GM12878 (cell line): Measurements from ENCODE around the gene CTRB1. TPM values are rescaled to one million over a fixed set of nuclear protein-coding genes. Genes with fewer than 3 reads are reported as not detected.

Experiments
- ATAC-seq: fragments of 200-7000 bp; cut with Tn5 transposase; 3 replicates; pipeline ENCODE4 v1.9.1; 2020; ENCODE audit warnings: mild to moderate bottlenecking, moderate library complexity
- BruUV-seq: library from RNA; stranded (reverse); fragments of 400-500 nt; replicated peaks from 2 replicates; lab custom pipeline; 2021; lab: Mats Ljungman, UMichigan
- CTCF ChIA-PET: fragments of 300-600 bp; sonication (Branson Sonifier 250); formaldehyde crosslinking; extraction: SDS; loops from one replicate; lab custom pipeline; 2021; ENCODE audit warnings: inconsistent platforms; lab: Yijun Ruan, JAX
- POLR2A ChIA-PET: fragments of 350-600 bp; formaldehyde crosslinking; extraction: SDS; loops from one replicate; lab custom pipeline; 2021; ENCODE audit warnings: inconsistent platforms; lab: Charles Lee
- RAD21 ChIA-PET: fragments of 300-600 bp; sonication (Branson Sonifier 250); formaldehyde crosslinking; loops from one replicate; lab custom pipeline; 2023; ENCODE audit warnings: antibody characterized with exemption; ENCODE audit not compliant: unreplicated experiment; lab: Charles Lee
- SMC1A ChIA-PET: fragments of 300-600 bp; sonication (Branson Sonifier 250); formaldehyde crosslinking; loops from one replicate; lab custom pipeline; 2023; ENCODE audit not compliant: unreplicated experiment, uncharacterized antibody; lab: Charles Lee
- DNase-seq: peaks from one replicate; pipeline ENCODE4 v3.0.0-alpha.2; 2011; ENCODE audit warnings: low read depth, low spot score
- FAIRE-seq: peaks from 3 replicates; lab custom pipeline; 2011; peaks lifted over from hg19 to GRCh38; lab: Jason Lieb, UNC
- H2AFZ ChIP-seq: 2 replicates; pipeline ENCODE4 v1.6.0; 2011; ENCODE audit warnings: low read depth, low read length, control low read depth; ENCODE audit not compliant: control insufficient read depth
- H3K27ac ChIP-seq: 2 replicates; pipeline ENCODE4 v1.5.1; 2011; ENCODE audit warnings: control low read depth; ENCODE audit not compliant: control insufficient read depth, insufficient read depth
- H3K27me3 ChIP-seq, 2 experiments: replicated peaks in 1 of 2; 2 replicates each; pipeline versions ENCODE4 v1.6.0 to v1.6.1; 2011; ENCODE audit warnings: low read length in 1 of 2; ENCODE audit not compliant: control insufficient read depth in 2 of 2, insufficient read depth in 2 of 2
- H3K36me3 ChIP-seq, 2 experiments: 2 replicates each; pipeline ENCODE4 v1.5.1; 2011; ENCODE audit warnings: low read length in 1 of 2; ENCODE audit not compliant: control insufficient read depth in 2 of 2, insufficient read depth in 2 of 2
- H3K4me1 ChIP-seq: 2 replicates; pipeline ENCODE4 v1.6.1; 2011; ENCODE audit warnings: mild to moderate bottlenecking, low read length, moderate library complexity, mixed read lengths; ENCODE audit not compliant: control insufficient read depth, insufficient read depth
- H3K4me2 ChIP-seq: 2 replicates; pipeline ENCODE4 v1.6.0; 2011; ENCODE audit warnings: control low read depth; ENCODE audit not compliant: control insufficient read depth, insufficient read depth
- H3K4me3 ChIP-seq: fragments of 200-600 bp; sonication (generic); 2 replicates; pipeline ENCODE4 v1.5.1; 2016
- H3K79me2 ChIP-seq: 2 replicates; pipeline ENCODE4 v1.6.0; 2011; ENCODE audit warnings: low read length; ENCODE audit not compliant: control insufficient read depth, insufficient read depth
- H3K9ac ChIP-seq: 2 replicates; pipeline ENCODE4 v1.8.0; 2011; ENCODE audit warnings: low read length, control low read depth, mixed read lengths; ENCODE audit not compliant: control insufficient read depth, insufficient read depth
- H3K9me3 ChIP-seq: replicated peaks from 3 replicates; pipeline ENCODE4 v1.5.1; 2011; ENCODE audit warnings: mild to moderate bottlenecking, low read length; ENCODE audit not compliant: control insufficient read depth, insufficient read depth
- H4K20me1 ChIP-seq: 2 replicates; pipeline ENCODE4 v1.6.0; 2011; ENCODE audit not compliant: control insufficient read depth, insufficient read depth
- HDAC6 ChIP-seq: fragments of 200-600 bp; sonication (generic); IDR thresholded peaks from one replicate; pipeline ENCODE4 v1.8.0; 2017; ENCODE audit warnings: antibody characterized with exemption; ENCODE audit not compliant: unreplicated experiment
- JUNB ChIP-seq: IDR thresholded peaks from 2 replicates; pipeline ENCODE4 v1.6.1; 2016; ENCODE audit warnings: antibody characterized with exemption, mild to moderate bottlenecking
- KDM1A ChIP-seq: fragments of 200-600 bp; sonication (generic); IDR thresholded peaks from 2 replicates; pipeline ENCODE4 v1.6.1; 2016; ENCODE audit warnings: borderline replicate concordance
- MAX ChIP-seq: IDR thresholded peaks from 2 replicates; pipeline ENCODE4 v1.6.1; 2012; ENCODE audit warnings: low read depth, low read length, improper control_type of control experiment
- MTA3 ChIP-seq: IDR thresholded peaks from 2 replicates; pipeline ENCODE4 v1.6.1; 2012; ENCODE audit warnings: low read length, inconsistent platforms, borderline replicate concordance
- NR2C1 ChIP-seq: fragments of 450-650 bp; IDR thresholded peaks from 2 replicates; pipeline ENCODE4 v1.6.1; 2017; ENCODE audit warnings: antibody characterized with exemption, mild to moderate bottlenecking, moderate library complexity
- SUPT20H ChIP-seq: IDR thresholded peaks from 2 replicates; pipeline ENCODE4 v1.6.1; 2011; ENCODE audit warnings: low read depth, mild to moderate bottlenecking, low read length, moderate library complexity, borderline replicate concordance; ENCODE audit not compliant: control insufficient read depth
- ZNF24 ChIP-seq: fragments of 450-650 bp; IDR thresholded peaks from 2 replicates; pipeline ENCODE4 v1.6.1; 2017; ENCODE audit warnings: antibody characterized with exemption, mild to moderate bottlenecking
- ZNF622 ChIP-seq: fragments of 450-650 bp; IDR thresholded peaks from 2 replicates; pipeline ENCODE4 v1.6.1; 2017; ENCODE audit warnings: mild to moderate bottlenecking, inconsistent platforms
- WGBS: methylation state at CpG from one replicate; pipeline ENCODE4 v1.1.6; 2016; ENCODE audit warnings: low lambda C conversion rate; ENCODE audit not compliant: insufficient replicate concordance, insufficient coverage; ENCODE audit errors: missing lambda C conversion rate; 5-methylcytosine and 5-hydroxymethylcytosine counted together
- in situ Hi-C: fragments of 300-500 bp; cut with MboI; formaldehyde crosslinking; loops from 9 replicates; pipeline ENCODE4 v1.14.3; 2018; ENCODE audit warnings: mixed read lengths
- intact Hi-C: fragments of 100-400 bp; cut with micrococcal nuclease; formaldehyde crosslinking; loops from one replicate; pipeline ENCODE4 v1.14.2; 2022; ENCODE audit not compliant: unreplicated experiment
- polyA plus RNA-seq, 11 experiments: library from polyadenylated mRNA; depleted of rRNA in 4 of 11; unstranded in 6 of 11; stranded (reverse) in 5 of 11; fragments of >200 nt; fragmentation: Nextera tagmentation in 4 of 11; fragmentation: Illumina TruSeq in 1 of 11; extraction: Ambion mirVana in 4 of 11; extraction: Trizol in 1 of 11; gene quantifications; 1 replicate in 1 of 11; 2 replicates in 10 of 11; pipeline versions ENCODE4 v1.2.1 to v1.2.3, GENCODE V29; 2011 to 2016; ENCODE audit warnings: inconsistent platforms in 2 of 11, missing spikeins in 2 of 11, low read depth in 1 of 11
- total RNA-seq, 4 experiments: library from RNA; depleted of rRNA in 3 of 4; stranded (reverse); fragments of >200 nt in 3 of 4; fragmentation: Illumina TruSeq in 1 of 4; extraction: Trizol in 1 of 4; gene quantifications; 2 replicates each; pipeline versions ENCODE4 v1.2.1 to v1.2.3, GENCODE V29; 2013 to 2021
- TF ChIP-seq, protein P1 (sequence below), 3 experiments: IDR thresholded peaks in 2 of 3; conservative IDR thresholded peaks in 1 of 3; 2 replicates each; pipeline ENCODE4 v1.5.1; 2011; ENCODE audit warnings: low read depth in 3 of 3, low read length in 3 of 3, mild to moderate bottlenecking in 3 of 3, control low read depth in 2 of 3, moderate library complexity in 2 of 3, inconsistent platforms in 1 of 3, mixed read lengths in 1 of 3; ENCODE audit not compliant: control insufficient read depth in 2 of 3, insufficient read depth in 1 of 3; ENCODE audit errors: extremely low read depth in 1 of 3

CTRB1 gene
- total and polyA plus RNA-seq, 10 of the 15 experiments (the other 5 are each of a cell fraction or from before 2014, with no cell fraction given): 0.28 to 4.4 TPM; not detected in 8

DNA sequence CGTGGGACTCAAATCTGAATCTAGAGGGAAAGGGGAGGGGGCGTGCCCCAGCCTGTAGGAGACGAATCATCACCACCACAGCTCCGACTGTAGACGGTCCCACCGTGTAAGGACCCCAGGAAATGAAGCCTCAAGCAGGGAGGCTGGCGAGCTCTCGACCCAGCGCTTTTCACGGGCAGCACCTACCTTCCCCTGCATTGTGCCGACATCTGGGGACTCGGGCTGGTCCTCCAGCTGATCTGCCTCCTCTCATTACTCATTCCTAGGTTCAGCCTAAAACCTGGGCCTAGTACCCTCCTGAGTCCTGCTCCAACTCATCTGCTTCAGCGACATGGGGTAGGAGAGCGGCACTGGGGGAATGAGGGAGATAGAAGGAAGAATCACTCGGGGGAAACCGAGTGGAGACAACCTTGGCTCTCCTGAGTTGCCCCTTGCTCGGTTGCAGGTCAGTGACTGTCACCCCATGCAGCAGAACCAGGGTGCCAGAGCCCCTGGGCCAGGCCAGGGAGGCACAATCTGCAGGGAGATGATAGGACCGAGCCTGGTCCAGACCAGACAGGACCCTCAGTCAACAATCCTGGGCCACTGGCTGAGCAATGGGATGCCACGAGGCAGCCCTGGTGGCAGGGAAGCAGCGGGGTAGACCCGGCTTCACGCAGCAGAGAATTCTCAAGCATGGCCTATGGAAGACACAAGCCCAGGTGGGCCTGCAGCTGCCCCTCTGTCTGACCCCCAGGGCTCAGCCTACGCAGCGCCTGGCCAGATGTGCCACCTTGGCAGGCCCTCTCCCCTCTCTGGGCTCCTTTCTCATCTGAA lies 33.5 kb downstream of the CTRB1 start:
- H3K9ac ChIP-seq: no peak overlapping the region
- RAD21 ChIA-PET: no interaction called here
- ATAC-seq (no peak), DNase-seq (no peak), FAIRE-seq (no peak)
- intact Hi-C loops (no loop called here), in situ Hi-C loops (no loop called here)
- H2AFZ ChIP-seq: peak overlapping the region; percentile 17; the same call in 1 of the 2 replicates
- no peak overlapping the region for H3K27ac ChIP-seq
- H4K20me1 ChIP-seq: peaks cover 19% of the 10 kb centered on the region
- TF ChIP-seq SUPT20H: no peak
- TF ChIP-seq NR2C1: no peak
- no peak for TF ChIP-seq ZNF24
- no peak for TF ChIP-seq JUNB
- TF ChIP-seq, protein P1, sequence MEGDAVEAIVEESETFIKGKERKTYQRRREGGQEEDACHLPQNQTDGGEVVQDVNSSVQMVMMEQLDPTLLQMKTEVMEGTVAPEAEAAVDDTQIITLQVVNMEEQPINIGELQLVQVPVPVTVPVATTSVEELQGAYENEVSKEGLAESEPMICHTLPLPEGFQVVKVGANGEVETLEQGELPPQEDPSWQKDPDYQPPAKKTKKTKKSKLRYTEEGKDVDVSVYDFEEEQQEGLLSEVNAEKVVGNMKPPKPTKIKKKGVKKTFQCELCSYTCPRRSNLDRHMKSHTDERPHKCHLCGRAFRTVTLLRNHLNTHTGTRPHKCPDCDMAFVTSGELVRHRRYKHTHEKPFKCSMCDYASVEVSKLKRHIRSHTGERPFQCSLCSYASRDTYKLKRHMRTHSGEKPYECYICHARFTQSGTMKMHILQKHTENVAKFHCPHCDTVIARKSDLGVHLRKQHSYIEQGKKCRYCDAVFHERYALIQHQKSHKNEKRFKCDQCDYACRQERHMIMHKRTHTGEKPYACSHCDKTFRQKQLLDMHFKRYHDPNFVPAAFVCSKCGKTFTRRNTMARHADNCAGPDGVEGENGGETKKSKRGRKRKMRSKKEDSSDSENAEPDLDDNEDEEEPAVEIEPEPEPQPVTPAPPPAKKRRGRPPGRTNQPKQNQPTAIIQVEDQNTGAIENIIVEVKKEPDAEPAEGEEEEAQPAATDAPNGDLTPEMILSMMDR (IDR thresholded peaks at IDR 0.05 in 2 of 3, conservative IDR thresholded peaks at IDR 0.05 in 1 of 3; ENCODE audit: control insufficient read depth in 2 of 3, extremely low read depth in 1 of 3, insufficient read depth in 1 of 3, low read depth in 3 of 3, low read length in 3 of 3): no peak
- TF ChIP-seq KDM1A: no peak
- TF ChIP-seq MAX: no peak
- no peak for TF ChIP-seq MTA3
- TF ChIP-seq HDAC6: no peak
- no peak for TF ChIP-seq ZNF622
- 0 out of 2 replicates have a peak overlapping the region, but pooled peaks have one; percentile 33 for H3K4me2 ChIP-seq
- BruUV-seq: no TSS peak
- no peaks in the 10 kb centered on the region; the same call in 1 of the 2 replicates for H3K79me2 ChIP-seq
- 79% methylated on average over 24 of the region's 24 CpGs for WGBS
- H3K27me3 ChIP-seq: peaks cover 0 to 4% of the 10 kb centered on the region in 2 experiments; a peak in 1 of 4 replicates
- peaks cover 4% of the 10 kb centered on the region for H3K4me1 ChIP-seq
- SMC1A ChIA-PET: no interaction called here
- CTCF ChIA-PET: no interaction called here
- POLR2A ChIA-PET: no interaction called here
- no peaks in the 10 kb centered on the region for H3K36me3 ChIP-seq
- no peaks in the 10 kb centered on the region for H3K9me3 ChIP-seq
- H3K4me3 ChIP-seq: no peak overlapping the region
